Hepatocyte (in vitro differentiated cells): Measurements from ENCODE around the gene TIGD7. TPM values are rescaled to one million over a fixed set of nuclear protein-coding genes. Genes with fewer than 3 reads are reported as not detected.

Experiments used
- DNase-seq: peaks from one replicate; pipeline ENCODE4 v3.0.0-alpha.2; 2016; ENCODE audit warnings: low spot score
- H2AFZ ChIP-seq: fragments of 200-600 bp; sonication (generic); 2 replicates; pipeline ENCODE4 v1.6.0; 2016; ENCODE audit warnings: antibody characterized with exemption, mild to moderate bottlenecking
- H3K27ac ChIP-seq: fragments of 200-600 bp; sonication (generic); 2 replicates; pipeline ENCODE4 v1.5.1; 2016; ENCODE audit warnings: mild to moderate bottlenecking
- H3K27me3 ChIP-seq: fragments of 200-600 bp; sonication (generic); 2 replicates; pipeline ENCODE4 v1.6.1; 2016
- H3K36me3 ChIP-seq: fragments of 200-600 bp; sonication (generic); replicated peaks from 2 replicates; pipeline ENCODE4 v1.5.1; 2016; ENCODE audit warnings: low read depth; ENCODE audit not compliant: insufficient read depth
- H3K4me1 ChIP-seq: fragments of 200-600 bp; sonication (generic); 2 replicates; pipeline ENCODE4 v1.5.1; 2016; ENCODE audit warnings: mild to moderate bottlenecking, moderate library complexity; ENCODE audit not compliant: insufficient read depth
- H3K4me2 ChIP-seq: fragments of 200-600 bp; sonication (generic); 2 replicates; pipeline ENCODE4 v1.6.0; 2016
- H3K4me3 ChIP-seq: fragments of 200-600 bp; sonication (generic); 2 replicates; pipeline ENCODE4 v1.5.1; 2016; ENCODE audit warnings: mild to moderate bottlenecking
- H3K79me2 ChIP-seq: fragments of 200-600 bp; sonication (generic); 2 replicates; pipeline ENCODE4 v1.6.0; 2017; ENCODE audit warnings: mild to moderate bottlenecking
- H3K9me2 ChIP-seq: fragments of 200-600 bp; sonication (generic); replicated peaks from 2 replicates; pipeline ENCODE4 v1.6.0; 2017; ENCODE audit warnings: mild to moderate bottlenecking; ENCODE audit not compliant: insufficient read depth
- H3K9me3 ChIP-seq: fragments of 200-600 bp; sonication (generic); 2 replicates; pipeline ENCODE4 v1.5.1; 2016; ENCODE audit warnings: low read depth, mild to moderate bottlenecking
- H4K20me1 ChIP-seq: fragments of 200-600 bp; sonication (generic); 2 replicates; pipeline ENCODE4 v1.6.0; 2016; ENCODE audit warnings: mild to moderate bottlenecking; ENCODE audit not compliant: insufficient read depth, poor library complexity, severe bottlenecking
- EZH2 ChIP-seq: fragments of 200-600 bp; sonication (generic); IDR thresholded peaks from 2 replicates; pipeline ENCODE4 v1.6.1; 2016; ENCODE audit warnings: antibody characterized with exemption, mild to moderate bottlenecking, borderline replicate concordance
- EZH2phosphoT487 ChIP-seq: fragments of 200-600 bp; sonication (generic); IDR thresholded peaks from one replicate; pipeline ENCODE4 v1.6.1; 2018; ENCODE audit warnings: antibody characterized with exemption, mild to moderate bottlenecking, low read depth, moderate library complexity; ENCODE audit not compliant: unreplicated experiment, severe bottlenecking
- WGBS: methylation state at CpG from one replicate; pipeline ENCODE4 v1.1.6; 2016; ENCODE audit warnings: low lambda C conversion rate; ENCODE audit errors: missing lambda C conversion rate; 5-methylcytosine and 5-hydroxymethylcytosine counted together
- polyA plus RNA-seq: library from polyadenylated mRNA; unstranded; fragments of >200 nt; fragmentation: Nextera tagmentation; extraction: Ambion mirVana; gene quantifications from 2 replicates; pipeline ENCODE4 v1.2.1, GENCODE V29; 2016
- total RNA-seq: library from RNA; depleted of rRNA; stranded (reverse); fragments of >200 nt; gene quantifications from 2 replicates; pipeline ENCODE4 v1.2.3, GENCODE V29; 2014
- TF ChIP-seq, protein P1 (sequence below): fragments of 200-600 bp; sonication (generic); IDR thresholded peaks from 2 replicates; pipeline ENCODE4 v1.5.1; 2016; ENCODE audit warnings: antibody characterized with exemption, mild to moderate bottlenecking; ENCODE audit not compliant: poor library complexity

TIGD7 gene, protein sequence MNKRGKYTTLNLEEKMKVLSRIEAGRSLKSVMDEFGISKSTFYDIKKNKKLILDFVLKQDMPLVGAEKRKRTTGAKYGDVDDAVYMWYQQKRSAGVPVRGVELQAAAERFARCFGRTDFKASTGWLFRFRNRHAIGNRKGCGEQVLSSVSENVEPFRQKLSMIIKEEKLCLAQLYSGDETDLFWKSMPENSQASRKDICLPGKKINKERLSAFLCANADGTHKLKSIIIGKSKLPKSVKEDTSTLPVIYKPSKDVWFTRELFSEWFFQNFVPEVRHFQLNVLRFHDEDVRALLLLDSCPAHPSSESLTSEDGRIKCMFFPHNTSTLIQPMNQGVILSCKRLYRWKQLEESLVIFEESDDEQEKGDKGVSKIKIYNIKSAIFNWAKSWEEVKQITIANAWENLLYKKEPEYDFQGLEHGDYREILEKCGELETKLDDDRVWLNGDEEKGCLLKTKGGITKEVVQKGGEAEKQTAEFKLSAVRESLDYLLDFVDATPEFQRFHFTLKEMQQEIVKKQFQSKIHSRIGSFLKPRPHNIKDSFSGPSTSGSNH
- 6.8 and 9.4 TPM in 2 replicates for total RNA-seq
- 5.1 and 9.7 TPM in 2 replicates for polyA plus RNA-seq

GRCh38 chr16:3305109-3306068, at the start of gene TIGD7, which contains the start of gene ZNF75A:
Gene TIGD7, minus strand, starts transcription at chr16:3305430. Its CDS starts 4,816 bp downstream, at chr16:3300614.
Gene ZNF75A, plus strand, starts transcription at chr16:3305497. Its CDS starts 2,932 bp downstream, at chr16:3308429.
- H3K4me1 ChIP-seq, result peaks cover 6% of the 10 kb centered on the region
- H3K79me2 ChIP-seq, result peaks cover 24% of the 10 kb centered on the region
- H3K9me3 ChIP-seq, result peaks cover 61% of the 10 kb centered on the region
- peak within 1 kb of the TSS; percentile 60 for H3K4me3 ChIP-seq
- peak within 1 kb of the TSS; percentile 99 for H3K27ac ChIP-seq
- no peaks in the 10 kb centered on the region for H3K9me2 ChIP-seq
- 4% methylated on average over 98 of the region's 103 CpGs for WGBS
- H4K20me1 ChIP-seq, result no peaks in the 10 kb centered on the region
- TF ChIP-seq, protein P1, sequence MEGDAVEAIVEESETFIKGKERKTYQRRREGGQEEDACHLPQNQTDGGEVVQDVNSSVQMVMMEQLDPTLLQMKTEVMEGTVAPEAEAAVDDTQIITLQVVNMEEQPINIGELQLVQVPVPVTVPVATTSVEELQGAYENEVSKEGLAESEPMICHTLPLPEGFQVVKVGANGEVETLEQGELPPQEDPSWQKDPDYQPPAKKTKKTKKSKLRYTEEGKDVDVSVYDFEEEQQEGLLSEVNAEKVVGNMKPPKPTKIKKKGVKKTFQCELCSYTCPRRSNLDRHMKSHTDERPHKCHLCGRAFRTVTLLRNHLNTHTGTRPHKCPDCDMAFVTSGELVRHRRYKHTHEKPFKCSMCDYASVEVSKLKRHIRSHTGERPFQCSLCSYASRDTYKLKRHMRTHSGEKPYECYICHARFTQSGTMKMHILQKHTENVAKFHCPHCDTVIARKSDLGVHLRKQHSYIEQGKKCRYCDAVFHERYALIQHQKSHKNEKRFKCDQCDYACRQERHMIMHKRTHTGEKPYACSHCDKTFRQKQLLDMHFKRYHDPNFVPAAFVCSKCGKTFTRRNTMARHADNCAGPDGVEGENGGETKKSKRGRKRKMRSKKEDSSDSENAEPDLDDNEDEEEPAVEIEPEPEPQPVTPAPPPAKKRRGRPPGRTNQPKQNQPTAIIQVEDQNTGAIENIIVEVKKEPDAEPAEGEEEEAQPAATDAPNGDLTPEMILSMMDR, result no peak
- TF ChIP-seq EZH2phosphoT487 (no peak), EZH2 (no peak)
- peak within 1 kb of the TSS; percentile 87 for H2AFZ ChIP-seq
- DNase-seq, result peak; percentile 93
- no peaks in the 10 kb centered on the region for H3K27me3 ChIP-seq
- peak within 1 kb of the TSS; percentile 99 for H3K4me2 ChIP-seq
- peaks cover 29% of the 10 kb centered on the region for H3K36me3 ChIP-seq

- WGBS, result 75% methylated on average over 13 of the region's 13 CpGs
- DNase-seq, result no peak
- Histone ChIP-seq H3K27ac (no peak overlapping the region), H4K20me1 (no peaks in the 10 kb centered on the region), H3K9me3 (no peaks in the 10 kb centered on the region), H3K4me3 (no peak overlapping the region), H3K79me2 (no peaks in the 10 kb centered on the region), H2AFZ (no peak overlapping the region), H3K4me1 (no peaks in the 10 kb centered on the region), H3K4me2 (no peak overlapping the region), H3K27me3 (no peaks in the 10 kb centered on the region), H3K9me2 (no peaks in the 10 kb centered on the region), H3K36me3 (no peaks in the 10 kb centered on the region)
- TF ChIP-seq EZH2 (no peak), EZH2phosphoT487 (no peak)
- TF ChIP-seq, protein P1, result no peak
Observed at GRCh38 chr16:3349175-3349574, 43.9 kb upstream of the TIGD7 start.

DNA sequence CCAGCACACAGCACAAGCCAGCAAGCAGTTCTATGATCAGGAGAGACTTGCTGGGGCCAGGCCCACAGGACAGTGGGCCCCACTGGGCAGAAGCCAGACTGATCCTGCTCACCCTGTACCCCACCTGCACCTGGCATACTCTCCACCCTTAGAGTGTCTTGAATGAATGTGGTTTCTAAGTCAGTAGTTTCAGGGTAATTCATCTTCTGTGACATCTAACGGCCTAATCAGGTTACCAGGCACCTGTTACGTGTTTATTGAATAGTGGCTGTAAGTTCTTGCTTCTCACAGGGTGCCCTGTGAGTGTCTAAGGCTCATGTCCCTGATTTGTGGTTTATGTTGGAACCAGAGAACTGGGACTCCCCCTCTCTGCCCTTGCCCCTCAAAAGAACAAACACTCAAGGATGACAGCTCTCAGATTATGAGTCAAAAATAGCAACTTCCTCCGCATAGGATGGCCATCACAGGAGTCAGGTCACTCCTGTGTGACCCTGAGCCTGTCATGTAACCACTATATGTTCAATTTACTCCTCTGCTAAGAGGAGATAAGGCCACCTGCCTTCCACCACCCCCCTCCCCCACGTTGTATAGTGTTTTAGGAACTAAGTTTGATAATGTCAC, 43.4 kb upstream of the TIGD7 start:
- Histone ChIP-seq H3K4me2 (no peak overlapping the region), H3K9me2 (no peaks in the 10 kb centered on the region), H3K4me1 (no peaks in the 10 kb centered on the region), H3K9me3 (no peaks in the 10 kb centered on the region), H2AFZ (no peak overlapping the region), H3K27me3 (no peaks in the 10 kb centered on the region), H3K36me3 (no peaks in the 10 kb centered on the region), H3K4me3 (no peak overlapping the region), H4K20me1 (no peaks in the 10 kb centered on the region), H3K79me2 (no peaks in the 10 kb centered on the region), H3K27ac (no peak overlapping the region)
- DNase-seq, result no peak
- 57% methylated on average over 4 of the region's 4 CpGs for WGBS
- TF ChIP-seq, protein P1, result no peak
- no peak for TF ChIP-seq EZH2
- TF ChIP-seq EZH2phosphoT487, result no peak
